ENCODE measurements around the gene RNF186.

- TF ChIP-seq CTCF (optimal IDR thresholded peaks at IDR 0.05 in 1 of 3, IDR thresholded peaks at IDR 0.05 in 1 of 3, conservative IDR thresholded peaks at IDR 0.05 in 1 of 3; ENCODE audit: extremely low read depth in 1 of 3, insufficient read depth in 2 of 3, low read length in 3 of 3) (no peak), EZH2 (IDR thresholded peaks at IDR 0.05; ENCODE audit: low read length) (no peak)
Measured at GRCh38 chr1:19776287-19776686, 38.8 kb downstream of the RNF186 start.
